Gastrocnemius medialis (tissue), 4 donors: ENCODE measurements around the gene FBXL17.

Experiments used
- POLR2A ChIP-seq, 2 donors: fragments of 450-650 bp; IDR thresholded peaks; one replicate each; pipeline ENCODE4 v1.6.1; 2017; ENCODE audit warnings: antibody characterized with exemption in 2 of 2, mild to moderate bottlenecking in 2 of 2, moderate library complexity in 2 of 2
- TF ChIP-seq, protein P1 (sequence below), 5 experiments: fragments of 450-650 bp in 3 of 5; fragments of 200-600 bp in 2 of 5; sonication (generic) in 2 of 5; IDR thresholded peaks in 4 of 5; conservative IDR thresholded peaks in 1 of 5; 1 replicate in 4 of 5; 2 replicates in 1 of 5; pipeline ENCODE4 v1.5.1; 2016 to 2019; ENCODE audit warnings: antibody characterized with exemption in 5 of 5, mild to moderate bottlenecking in 3 of 5, moderate library complexity in 3 of 5

- no peak for TF ChIP-seq POLR2A (IDR thresholded peaks at IDR 0.05)
- TF ChIP-seq, protein P1, sequence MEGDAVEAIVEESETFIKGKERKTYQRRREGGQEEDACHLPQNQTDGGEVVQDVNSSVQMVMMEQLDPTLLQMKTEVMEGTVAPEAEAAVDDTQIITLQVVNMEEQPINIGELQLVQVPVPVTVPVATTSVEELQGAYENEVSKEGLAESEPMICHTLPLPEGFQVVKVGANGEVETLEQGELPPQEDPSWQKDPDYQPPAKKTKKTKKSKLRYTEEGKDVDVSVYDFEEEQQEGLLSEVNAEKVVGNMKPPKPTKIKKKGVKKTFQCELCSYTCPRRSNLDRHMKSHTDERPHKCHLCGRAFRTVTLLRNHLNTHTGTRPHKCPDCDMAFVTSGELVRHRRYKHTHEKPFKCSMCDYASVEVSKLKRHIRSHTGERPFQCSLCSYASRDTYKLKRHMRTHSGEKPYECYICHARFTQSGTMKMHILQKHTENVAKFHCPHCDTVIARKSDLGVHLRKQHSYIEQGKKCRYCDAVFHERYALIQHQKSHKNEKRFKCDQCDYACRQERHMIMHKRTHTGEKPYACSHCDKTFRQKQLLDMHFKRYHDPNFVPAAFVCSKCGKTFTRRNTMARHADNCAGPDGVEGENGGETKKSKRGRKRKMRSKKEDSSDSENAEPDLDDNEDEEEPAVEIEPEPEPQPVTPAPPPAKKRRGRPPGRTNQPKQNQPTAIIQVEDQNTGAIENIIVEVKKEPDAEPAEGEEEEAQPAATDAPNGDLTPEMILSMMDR (IDR thresholded peaks at IDR 0.05 in 4 of 5, conservative IDR thresholded peaks at IDR 0.05 in 1 of 5): no peak
These were observed 149.1 kb downstream of the FBXL17 start for GRCh38 chr5:108232805-108233204.
